GM10847 (cell line): ENCODE measurements around the gene DENND2D.

Experiments
- POLR2A ChIP-seq: IDR thresholded peaks from 2 replicates; pipeline ENCODE4 v1.6.1; 2011; ENCODE audit not compliant: insufficient read length; ENCODE audit errors: extremely low read depth

DENND2D gene

GRCh38 chr1:111198836-111199235 is 1.6 kb downstream of the DENND2D start:
- TF ChIP-seq POLR2A = no peak

- TF ChIP-seq POLR2A = no peak
Measured at GRCh38 chr1:111197598-111198284, 2.7 kb downstream of the DENND2D start.

- TF ChIP-seq POLR2A = no peak
Measured at GRCh38 chr1:111196213-111196612, 4.2 kb downstream of the DENND2D start.

- TF ChIP-seq POLR2A = no peak
Measured at GRCh38 chr1:111195002-111195684, 5.3 kb downstream of the DENND2D start.

- no peak for TF ChIP-seq POLR2A
Measured at GRCh38 chr1:111193712-111194480, 6.5 kb downstream of the DENND2D start.

GRCh38 chr1:111192658-111193519 is 7.6 kb downstream of the DENND2D start:
- no peak for TF ChIP-seq POLR2A

- no peak for TF ChIP-seq POLR2A
Measured at GRCh38 chr1:111192074-111192473, 8.4 kb downstream of the DENND2D start.

- TF ChIP-seq POLR2A = no peak
Measured at GRCh38 chr1:111191496-111191895, 8.9 kb downstream of the DENND2D start.

GRCh38 chr1:111190931-111191451 is 9.5 kb downstream of the DENND2D start:
- TF ChIP-seq POLR2A = no peak

- TF ChIP-seq POLR2A = no peak
Measured at GRCh38 chr1:111184663-111185062, 15.8 kb downstream of the DENND2D start.

- no peak for TF ChIP-seq POLR2A
Measured at GRCh38 chr1:111183308-111184069, 17.0 kb downstream of the DENND2D start.

GRCh38 chr1:111182052-111182451 is 18.4 kb downstream of the DENND2D start:
- no peak for TF ChIP-seq POLR2A

GRCh38 chr1:111179968-111180533 is 20.4 kb downstream of the DENND2D start:
- TF ChIP-seq POLR2A = no peak

GRCh38 chr1:111176678-111177077 is 23.8 kb downstream of the DENND2D start:
- no peak for TF ChIP-seq POLR2A
